ENCODE measurements around the gene CNPY1.

The CNPY1 gene

GRCh38 chr7:155489158-155489840 is 57.1 kb downstream of the CNPY1 start:
- DNase-seq (ENCODE audit: low read depth) = no peak

- DNase-seq (ENCODE audit: low read depth) = no peak
Measured at GRCh38 chr7:155488483-155489127, 57.8 kb downstream of the CNPY1 start.

GRCh38 chr7:155487509-155488482 is 58.6 kb downstream of the CNPY1 start:
- DNase-seq (ENCODE audit: low read depth) = no peak

- no peak for DNase-seq (ENCODE audit: low read depth)
Measured at GRCh38 chr7:155486783-155487508, 59.4 kb downstream of the CNPY1 start.

GRCh38 chr7:155484483-155485399 is 61.6 kb downstream of the CNPY1 start:
- DNase-seq (ENCODE audit: low read depth) = no peak

- DNase-seq (ENCODE audit: low read depth) = no peak
Measured at GRCh38 chr7:155483868-155484325, 62.5 kb downstream of the CNPY1 start.

- no peak for DNase-seq (ENCODE audit: low read depth)
Measured at GRCh38 chr7:155483245-155483644, 63.1 kb downstream of the CNPY1 start.

- DNase-seq (ENCODE audit: low read depth) = no peak
Measured at GRCh38 chr7:155482511-155483183, 63.7 kb downstream of the CNPY1 start.

GRCh38 chr7:155481764-155482163 is 64.6 kb downstream of the CNPY1 start:
- DNase-seq (ENCODE audit: low read depth) = no peak

- DNase-seq (ENCODE audit: low read depth) = no peak
Measured at GRCh38 chr7:155477476-155477875, 68.9 kb downstream of the CNPY1 start.

GRCh38 chr7:155471718-155472117 is 74.6 kb downstream of the CNPY1 start:
- DNase-seq (ENCODE audit: low read depth) = no peak

- no peak for DNase-seq (ENCODE audit: low read depth)
Measured at GRCh38 chr7:155470686-155471638, 75.4 kb downstream of the CNPY1 start.

GRCh38 chr7:155470186-155470487 is 76.2 kb downstream of the CNPY1 start:
- DNase-seq (ENCODE audit: low read depth) = no peak

GRCh38 chr7:155469311-155470185 is 76.8 kb downstream of the CNPY1 start:
- no peak for DNase-seq (ENCODE audit: low read depth)

GRCh38 chr7:155468785-155469148 is 77.6 kb downstream of the CNPY1 start:
- no peak for DNase-seq (ENCODE audit: low read depth)

GRCh38 chr7:155467846-155468784 is 78.2 kb downstream of the CNPY1 start:
- DNase-seq (ENCODE audit: low read depth) = no peak
